Measurements from ENCODE around the gene ABHD16B. TPM values are rescaled to one million over a fixed set of nuclear protein-coding genes. Genes with fewer than 3 reads are reported as not detected.

ABHD16B gene
- total RNA-seq, 1 experiment from 2014 or later, result 0.24 TPM

GRCh38 chr20:63831993-63832686 lies 29.2 kb upstream of the ABHD16B start:
- peak; percentile 54 for DNase-seq
- no peaks in the 10 kb centered on the region for H3K9me3 Mint-ChIP-seq (ENCODE audit: low read depth, unreplicated experiment)

DNA sequence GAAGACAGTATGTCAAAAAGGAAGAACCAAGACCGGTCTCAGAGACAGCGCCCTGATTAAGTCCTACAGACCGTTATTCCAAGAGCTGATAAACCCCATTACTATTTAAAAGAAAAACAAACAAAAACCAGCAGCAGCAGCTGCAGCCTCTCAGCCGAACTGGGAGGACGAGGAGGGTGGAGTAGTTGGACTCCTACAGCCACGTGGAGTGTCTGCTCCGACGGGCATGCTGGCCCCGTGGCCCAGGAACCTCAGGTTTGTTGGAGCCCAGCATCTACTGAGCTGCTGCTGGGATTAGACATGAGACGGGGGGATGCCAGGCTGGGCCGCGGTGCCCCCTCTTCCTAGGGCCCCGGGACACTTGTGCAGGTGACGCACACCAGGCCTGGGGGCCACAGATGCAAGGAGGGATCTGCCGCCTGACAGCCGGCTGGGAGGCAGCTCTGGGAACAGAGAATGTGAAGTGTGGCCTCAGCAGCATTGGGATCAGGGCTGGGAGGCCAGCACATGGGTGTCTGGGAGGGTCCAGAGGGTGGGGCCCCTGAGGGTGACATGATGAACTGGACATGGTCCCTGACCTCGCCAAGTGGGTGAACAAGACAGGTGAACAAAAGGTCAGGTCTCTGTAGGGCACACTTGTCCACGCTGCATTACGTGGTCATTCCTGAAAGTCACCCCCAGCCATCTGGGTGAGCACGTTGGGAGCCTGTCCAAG lies 27.4 kb upstream of the ABHD16B start:
- H3K9me3 Mint-ChIP-seq (ENCODE audit: low read depth, unreplicated experiment), result no peaks in the 10 kb centered on the region
- peaks cover 42% of the 10 kb centered on the region for H3K27me3 Mint-ChIP-seq (ENCODE audit: unreplicated experiment)
- no peak overlapping the region for H3K4me3 Mint-ChIP-seq (ENCODE audit: low read depth, unreplicated experiment)
- peak overlapping the region; percentile 73 for H3K27ac Mint-ChIP-seq (ENCODE audit: unreplicated experiment)
- CTCF ChIA-PET, result interaction anchor here (1.2 kb wide), 1 partner anchor 31 kb away, joined by 3 read pairs; the partner anchor contains the start of gene TPD52L2
- no TSS peak for BruUV-seq (replicated peaks)
- intact Hi-C loops (cut with micrococcal nuclease; ENCODE audit: unreplicated experiment), result no loop called here
- peaks cover 35% of the 10 kb centered on the region for H3K36me3 Mint-ChIP-seq (ENCODE audit: insufficient read depth, unreplicated experiment)
- no peak for DNase-seq
- TF ChIP-seq, protein P1, sequence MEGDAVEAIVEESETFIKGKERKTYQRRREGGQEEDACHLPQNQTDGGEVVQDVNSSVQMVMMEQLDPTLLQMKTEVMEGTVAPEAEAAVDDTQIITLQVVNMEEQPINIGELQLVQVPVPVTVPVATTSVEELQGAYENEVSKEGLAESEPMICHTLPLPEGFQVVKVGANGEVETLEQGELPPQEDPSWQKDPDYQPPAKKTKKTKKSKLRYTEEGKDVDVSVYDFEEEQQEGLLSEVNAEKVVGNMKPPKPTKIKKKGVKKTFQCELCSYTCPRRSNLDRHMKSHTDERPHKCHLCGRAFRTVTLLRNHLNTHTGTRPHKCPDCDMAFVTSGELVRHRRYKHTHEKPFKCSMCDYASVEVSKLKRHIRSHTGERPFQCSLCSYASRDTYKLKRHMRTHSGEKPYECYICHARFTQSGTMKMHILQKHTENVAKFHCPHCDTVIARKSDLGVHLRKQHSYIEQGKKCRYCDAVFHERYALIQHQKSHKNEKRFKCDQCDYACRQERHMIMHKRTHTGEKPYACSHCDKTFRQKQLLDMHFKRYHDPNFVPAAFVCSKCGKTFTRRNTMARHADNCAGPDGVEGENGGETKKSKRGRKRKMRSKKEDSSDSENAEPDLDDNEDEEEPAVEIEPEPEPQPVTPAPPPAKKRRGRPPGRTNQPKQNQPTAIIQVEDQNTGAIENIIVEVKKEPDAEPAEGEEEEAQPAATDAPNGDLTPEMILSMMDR (IDR thresholded peaks at IDR 0.05; ENCODE audit: unreplicated experiment), result no peak
- H3K4me1 Mint-ChIP-seq (ENCODE audit: low read depth, unreplicated experiment), result peaks cover 26% of the 10 kb centered on the region

More at GRCh38 chr20:63831993-63832686, 29.2 kb upstream of the ABHD16B start:
- intact Hi-C loops (cut with micrococcal nuclease; ENCODE audit: unreplicated experiment), result no loop called here
- H3K27ac Mint-ChIP-seq (ENCODE audit: unreplicated experiment), result no peak overlapping the region
- no TSS peak for BruUV-seq (replicated peaks)
- H3K27me3 Mint-ChIP-seq (ENCODE audit: unreplicated experiment), result peaks cover 60% of the 10 kb centered on the region
- peak overlapping the region; percentile 52 for H3K4me3 Mint-ChIP-seq (ENCODE audit: low read depth, unreplicated experiment)
- H3K36me3 Mint-ChIP-seq (ENCODE audit: insufficient read depth, unreplicated experiment), result peaks cover 35% of the 10 kb centered on the region
- TF ChIP-seq, protein P1 (IDR thresholded peaks at IDR 0.05; ENCODE audit: unreplicated experiment), result no peak
- CTCF ChIA-PET, result no interaction called here
- peaks cover 26% of the 10 kb centered on the region for H3K4me1 Mint-ChIP-seq (ENCODE audit: low read depth, unreplicated experiment)

DNA sequence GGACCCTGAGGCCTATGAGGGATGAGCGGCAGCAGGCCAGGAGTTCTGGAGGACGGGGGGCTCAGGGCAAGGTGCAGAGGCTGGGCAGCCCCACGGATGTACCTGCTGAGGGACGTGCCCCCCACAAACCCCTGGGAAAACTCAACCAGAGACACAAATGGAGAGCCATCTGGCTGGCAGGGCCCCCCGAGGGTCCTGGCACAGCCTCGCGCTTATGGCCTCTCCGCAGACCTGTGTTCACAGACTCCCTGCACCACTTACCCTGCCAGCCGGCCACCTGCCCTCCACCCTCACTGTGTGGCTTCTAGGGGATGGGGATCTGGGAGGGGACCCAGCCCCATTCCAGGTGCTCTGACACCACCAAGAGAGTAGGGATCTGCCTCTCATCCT lies 26.8 kb upstream of the ABHD16B start:
- peak overlapping the region; percentile 3 for H3K4me3 Mint-ChIP-seq (ENCODE audit: low read depth, unreplicated experiment)
- peaks cover 25% of the 10 kb centered on the region for H3K4me1 Mint-ChIP-seq (ENCODE audit: low read depth, unreplicated experiment)
- no TSS peak for BruUV-seq (replicated peaks)
- TF ChIP-seq, protein P1 (IDR thresholded peaks at IDR 0.05; ENCODE audit: unreplicated experiment), result no peak
- no peaks in the 10 kb centered on the region for H3K9me3 Mint-ChIP-seq (ENCODE audit: low read depth, unreplicated experiment)
- DNase-seq, result no peak
- CTCF ChIA-PET, result interaction anchor here (0.8 to 1.2 kb wide), 2 partner anchors 31 to 296 kb away, joined by 3 read pairs; partner anchors contain the start of gene TPD52L2
- peaks cover 36% of the 10 kb centered on the region for H3K27me3 Mint-ChIP-seq (ENCODE audit: unreplicated experiment)
- H3K27ac Mint-ChIP-seq (ENCODE audit: unreplicated experiment), result peak overlapping the region; percentile 73
- peaks cover 35% of the 10 kb centered on the region for H3K36me3 Mint-ChIP-seq (ENCODE audit: insufficient read depth, unreplicated experiment)
- intact Hi-C loops (cut with micrococcal nuclease; ENCODE audit: unreplicated experiment), result no loop called here

GRCh38 chr20:63835021-63835858 lies 26.1 kb upstream of the ABHD16B start:
- peak; percentile 98 for DNase-seq
- Mint-ChIP-seq H3K9me3 (ENCODE audit: low read depth, unreplicated experiment) (no peaks in the 10 kb centered on the region), H3K36me3 (ENCODE audit: insufficient read depth, unreplicated experiment) (peaks cover 28% of the 10 kb centered on the region), H3K4me1 (ENCODE audit: low read depth, unreplicated experiment) (peaks cover 17% of the 10 kb centered on the region), H3K27ac (ENCODE audit: unreplicated experiment) (peak overlapping the region; percentile 73), H3K4me3 (ENCODE audit: low read depth, unreplicated experiment) (peak overlapping the region; percentile 3), H3K27me3 (ENCODE audit: unreplicated experiment) (peaks cover 33% of the 10 kb centered on the region)
- intact Hi-C loops (cut with micrococcal nuclease; ENCODE audit: unreplicated experiment), result no loop called here
- BruUV-seq (replicated peaks), result no TSS peak
- CTCF ChIA-PET, result interaction anchor here (0.8 to 1.2 kb wide), 2 partner anchors 30 to 297 kb away, joined by 3 read pairs; partner anchors contain the start of gene TPD52L2
- TF ChIP-seq, protein P1 (IDR thresholded peaks at IDR 0.05; ENCODE audit: unreplicated experiment), result no peak

All from Calu3 (cell line).